Vagina (tissue), 2 donors: ENCODE results near the gene VPS37C.

Experiments used
- CTCF ChIP-seq, 3 experiments: fragments of 450-650 bp in 2 of 3; fragments of 200-600 bp in 1 of 3; sonication (generic) in 1 of 3; IDR thresholded peaks; one replicate each; pipeline ENCODE4 v1.5.1; 2017 to 2019; ENCODE audit warnings: antibody characterized with exemption in 3 of 3, mild to moderate bottlenecking in 2 of 3, moderate library complexity in 2 of 3
- POLR2A ChIP-seq, 2 donors: fragments of 450-650 bp; IDR thresholded peaks; one replicate each; pipeline ENCODE4 v1.6.1; 2017; ENCODE audit warnings: antibody characterized with exemption in 2 of 2, mild to moderate bottlenecking in 2 of 2, moderate library complexity in 2 of 2

GRCh38 chr11:61082062-61082870, 79.0 kb downstream of the VPS37C start:
- TF ChIP-seq POLR2A (IDR thresholded peaks at IDR 0.05) (no peak), CTCF (IDR thresholded peaks at IDR 0.05) (no peak)
